HG03097 (cell line): ENCODE data around the gene ARHGEF37.
A peak's percentile ranks its signal among the peaks of the same experiment; 100 is the strongest.
"Not testable (repeated sequence)": the region's sequence is repeated elsewhere in the genome, so short reads cannot be mapped to it uniquely, and the experiment has no call there.

Experiments used
- ATAC-seq: cut with Tn5 transposase; IDR thresholded peaks from one replicate; pipeline ENCODE4 v1.9.1; 2021; ENCODE audit not compliant: unreplicated experiment, low FRiP score

ARHGEF37 gene

GRCh38 chr5:149581192-149581861, at the start of gene ARHGEF37:
Gene ARHGEF37 (plus strand): TSS chr5:149581498. CDS start chr5:149597770, 16,272 bp downstream.
- ATAC-seq: no peak

DNA sequence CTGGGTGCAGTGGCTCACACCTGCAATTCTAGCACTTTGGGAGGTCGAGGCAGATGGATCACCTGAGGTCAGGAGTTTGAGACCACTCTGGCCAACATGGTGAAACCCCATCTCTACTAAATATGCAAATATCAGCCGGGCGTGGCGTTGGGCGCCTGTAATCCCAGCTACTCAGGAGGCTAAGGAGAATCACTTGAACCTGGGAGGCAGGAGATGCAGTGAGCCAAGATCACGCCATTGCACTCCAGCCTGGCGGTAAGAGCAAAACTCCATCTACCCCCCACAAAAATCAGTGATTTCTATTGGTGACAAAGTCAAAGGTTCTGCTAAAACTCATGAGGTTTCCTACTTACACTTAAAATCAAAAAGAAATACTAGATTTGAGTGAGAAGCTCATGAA, 48.9 kb upstream of the ARHGEF37 start:
- no peak for ATAC-seq

- ATAC-seq: not testable (repeated sequence)
Observed at GRCh38 chr5:149535787-149536186, 45.5 kb upstream of the ARHGEF37 start.

GRCh38 chr5:149537374-149537975, 43.8 kb upstream of the ARHGEF37 start:
- no peak for ATAC-seq

DNA sequence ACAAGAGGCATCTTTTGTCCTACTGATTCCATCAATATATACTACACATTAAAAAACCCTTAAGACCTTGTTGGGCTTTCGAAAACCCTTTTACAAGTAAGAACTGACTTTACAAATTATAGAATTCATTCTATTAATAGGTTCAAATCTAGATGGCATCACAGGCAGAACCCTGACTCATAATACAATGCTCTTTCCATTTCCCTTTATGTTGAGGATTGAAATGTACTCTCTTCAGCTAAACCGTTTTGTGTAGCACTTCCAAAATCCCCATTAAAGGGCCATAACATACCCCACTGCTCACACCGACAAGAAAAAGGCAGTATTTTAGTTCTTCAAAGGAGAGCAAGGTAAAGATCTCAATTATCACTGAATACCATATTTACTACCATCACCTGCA, 41.2 kb upstream of the ARHGEF37 start:
- no peak for ATAC-seq

- ATAC-seq: no peak
Observed at GRCh38 chr5:149541893-149542292, 39.4 kb upstream of the ARHGEF37 start.

GRCh38 chr5:149543361-149544027, 37.8 kb upstream of the ARHGEF37 start:
- no peak for ATAC-seq

- ATAC-seq: no peak
Observed at GRCh38 chr5:149544028-149544420, 37.3 kb upstream of the ARHGEF37 start.

DNA sequence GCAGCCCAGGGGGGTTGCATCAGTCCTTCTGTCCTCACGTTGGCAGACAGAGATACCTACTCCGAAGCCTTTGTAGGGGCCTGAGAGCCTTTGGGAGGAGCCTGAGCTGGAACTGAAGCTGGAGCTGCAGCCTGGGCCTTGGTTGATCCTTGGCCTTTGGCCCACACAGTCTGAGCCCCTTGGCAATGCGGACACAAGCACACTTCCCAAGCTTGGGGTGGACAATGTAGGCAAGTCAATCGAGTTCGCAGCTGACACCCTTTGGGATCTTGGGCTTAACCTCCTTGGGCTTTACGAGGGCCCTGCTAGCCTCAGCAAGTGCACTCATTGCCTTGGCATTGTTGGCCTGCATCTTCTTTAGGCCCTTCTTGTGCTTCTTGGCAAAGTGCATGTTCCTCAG, 36.0 kb upstream of the ARHGEF37 start:
- no peak for ATAC-seq

- no peak for ATAC-seq
Observed at GRCh38 chr5:149546974-149547373, 34.3 kb upstream of the ARHGEF37 start.

GRCh38 chr5:149549461-149550267, 31.6 kb upstream of the ARHGEF37 start:
- ATAC-seq: peak; percentile 25

DNA sequence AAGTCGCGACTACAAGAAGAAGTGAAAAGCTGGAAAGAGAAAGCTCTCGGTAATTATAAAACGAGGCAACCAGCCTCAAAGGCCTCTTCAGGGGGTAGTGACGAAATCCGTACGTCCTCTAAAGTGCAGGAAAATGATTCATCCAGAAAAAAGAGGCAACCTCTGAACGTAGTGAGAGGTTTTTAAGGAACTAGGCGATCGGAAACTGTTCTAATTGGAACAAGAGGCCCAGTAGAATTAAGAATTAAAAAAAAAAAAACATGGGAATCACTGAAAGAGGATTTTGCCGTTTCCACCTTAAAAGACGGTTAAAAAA, 31.1 kb upstream of the ARHGEF37 start:
- no peak for ATAC-seq

- ATAC-seq: peak; percentile 8
Observed at GRCh38 chr5:149550594-149551226, 30.6 kb upstream of the ARHGEF37 start.

DNA sequence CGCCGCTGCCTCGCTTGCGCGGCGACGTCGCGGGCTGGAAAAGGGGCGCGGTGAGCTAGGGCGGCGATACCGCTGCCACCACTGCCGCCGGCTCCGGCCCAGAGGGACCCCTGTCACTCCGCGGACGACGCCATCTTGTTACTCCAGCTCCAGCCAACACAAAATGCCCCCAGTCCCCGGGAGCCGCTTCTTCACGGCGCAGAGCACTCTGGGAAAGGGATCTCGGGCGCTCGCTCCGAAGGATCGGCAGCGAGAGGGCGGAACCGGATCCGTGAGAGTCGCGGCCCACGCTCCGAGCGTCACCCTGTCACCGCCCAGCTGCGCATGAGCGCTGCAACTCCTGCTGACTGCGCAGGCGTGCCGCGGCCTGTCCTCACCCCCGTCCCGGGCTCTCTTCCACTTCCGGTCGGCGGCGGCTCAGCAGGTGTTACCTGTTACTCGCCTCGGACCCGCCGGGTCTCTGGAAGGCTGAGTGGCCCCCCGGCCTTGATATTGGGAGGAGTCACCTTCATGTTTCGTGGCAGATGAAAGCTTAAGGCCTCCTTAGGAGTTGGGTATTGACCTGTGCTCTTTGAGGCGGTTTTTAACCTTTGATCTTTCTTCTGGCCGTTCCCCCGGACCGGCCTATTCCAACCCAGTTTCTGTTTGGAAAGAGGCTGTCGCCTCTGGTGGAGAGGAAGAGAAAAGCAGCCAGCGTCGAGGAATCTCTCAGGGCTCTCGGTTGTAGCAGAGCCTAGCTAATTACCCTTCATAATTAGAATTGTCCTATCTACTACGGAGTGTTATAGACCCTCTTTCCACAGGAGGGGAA, 29.9 kb upstream of the ARHGEF37 start, which contains the start of gene CSNK1A1:
Gene CSNK1A1, minus strand, starts transcription at position 213 of the 811 bp plus-strand sequence. CDS start 475 bp downstream, outside the sequence.
- ATAC-seq: peak; percentile 91

DNA sequence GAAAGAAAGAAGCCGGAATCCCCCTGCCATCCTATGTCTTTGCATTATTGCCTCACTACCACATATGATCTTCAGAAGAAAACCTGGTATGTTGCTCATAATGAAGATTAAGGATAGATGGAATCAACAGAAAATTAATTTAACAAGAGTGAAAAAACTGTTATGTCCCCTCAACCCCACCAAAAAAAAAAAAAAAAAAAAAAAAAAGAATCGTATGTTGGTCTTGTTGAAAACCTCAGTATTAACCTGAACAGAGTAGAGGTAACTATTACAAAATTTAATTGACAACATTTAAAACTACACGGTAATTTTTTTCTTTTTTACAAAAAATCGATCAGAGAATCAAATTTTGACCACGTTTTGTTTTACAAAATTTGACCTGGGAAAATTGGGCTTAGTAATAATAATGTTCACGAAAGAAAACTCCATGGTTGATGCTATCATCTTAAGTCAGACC, 29.2 kb upstream of the ARHGEF37 start:
- ATAC-seq: no peak

DNA sequence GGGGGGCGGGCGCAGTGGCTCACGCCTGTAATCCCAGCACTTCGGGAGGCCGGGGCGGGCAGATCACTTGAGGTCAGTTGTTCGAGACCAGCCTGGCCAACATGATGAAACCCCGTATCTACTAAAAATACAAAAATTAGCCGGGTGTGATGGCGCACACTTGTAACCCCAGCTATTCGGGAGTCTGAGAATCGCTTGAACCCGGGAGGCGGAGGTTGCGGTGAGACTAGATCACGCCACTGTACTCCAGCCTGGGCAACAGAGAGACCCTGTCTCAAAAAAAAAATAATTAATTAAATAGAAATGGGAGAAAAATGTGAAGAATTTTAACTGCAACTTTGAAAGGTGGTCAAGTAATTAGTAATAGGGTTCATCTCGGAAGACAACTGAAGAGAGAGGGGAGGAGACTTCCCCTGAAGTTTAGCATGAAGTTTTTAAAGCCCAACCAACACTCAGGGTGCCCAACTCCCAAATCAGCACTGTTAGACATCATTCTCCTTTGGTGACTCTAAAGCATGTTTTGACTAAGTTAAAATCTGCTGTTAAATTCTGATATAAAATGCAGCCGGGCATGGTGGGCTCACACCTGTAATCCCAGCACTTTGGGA, 28.6 kb upstream of the ARHGEF37 start:
- ATAC-seq: no peak

- ATAC-seq: no peak
Observed at GRCh38 chr5:149559706-149560105, 21.6 kb upstream of the ARHGEF37 start.

DNA sequence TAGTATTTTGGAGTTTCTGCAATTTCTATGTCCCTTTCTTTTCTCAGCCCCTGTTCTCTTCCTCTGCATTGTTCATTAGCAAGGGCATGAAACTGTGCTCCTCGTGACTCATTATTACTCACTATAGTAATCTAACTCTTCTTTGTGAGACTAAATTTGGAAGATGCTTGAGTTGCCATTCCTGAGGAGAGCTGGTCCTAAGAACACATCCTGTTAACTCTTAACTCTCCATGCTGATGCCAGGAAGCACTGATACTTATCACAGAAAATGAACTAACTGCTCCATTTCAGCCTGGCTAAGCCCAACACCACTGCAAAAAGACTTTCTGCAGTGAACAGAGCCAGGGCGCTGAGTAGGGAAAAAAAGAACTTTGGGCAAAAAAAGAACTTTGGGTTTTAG, 19.4 kb upstream of the ARHGEF37 start:
- ATAC-seq: no peak

- ATAC-seq: no peak
Observed at GRCh38 chr5:149563466-149563865, 17.8 kb upstream of the ARHGEF37 start.
